NCI-H2107 treated with DMSO at 0.1 percent for 48 hours (cell line): ENCODE measurements around the gene GFRA1.
"Not testable (repeated sequence)": the region's sequence is repeated elsewhere in the genome, so short reads cannot be mapped to it uniquely, and the experiment has no call there.

ENCODE experiments used
- DNase-seq: peaks from one replicate; lab custom pipeline; 2025; ENCODE audit not compliant: unreplicated experiment; lab: John Stamatoyannopoulos, UW

Gene GFRA1

DNA sequence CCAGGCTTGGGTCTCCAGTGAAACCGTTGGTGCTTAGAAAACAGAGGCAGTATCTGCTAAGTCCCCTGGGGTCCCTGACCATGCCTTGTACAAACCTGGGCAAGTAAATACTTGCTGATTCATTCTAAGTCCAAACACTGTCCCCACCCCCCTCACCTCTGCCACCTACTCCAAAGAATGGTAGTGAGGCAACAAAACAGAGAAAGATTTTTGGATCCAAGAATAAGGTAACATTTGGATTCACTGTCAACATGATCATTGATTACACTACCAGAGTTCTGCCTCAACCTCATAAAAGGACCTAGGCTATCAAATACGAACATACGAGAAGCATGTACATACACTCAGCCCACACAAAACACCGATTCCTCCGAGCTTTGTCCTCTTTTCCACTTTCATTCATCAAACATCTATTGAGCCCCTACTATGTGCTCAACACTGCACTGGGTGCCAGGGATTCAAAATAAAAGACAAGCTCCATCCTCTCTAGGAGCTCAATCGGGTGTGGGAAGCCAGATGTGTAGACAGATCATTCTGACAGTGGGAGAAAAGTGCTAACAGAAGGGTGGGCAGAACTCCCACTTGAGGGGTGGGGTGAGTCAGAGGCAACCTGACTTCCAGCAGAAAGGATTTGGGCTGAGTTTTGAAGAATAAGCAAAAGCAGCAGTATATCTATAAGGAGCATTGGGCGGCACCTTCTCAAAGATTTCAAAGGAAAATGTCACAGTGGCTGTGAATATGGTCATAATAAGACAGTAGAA lies 71.2 kb downstream of the GFRA1 start:
- DNase-seq: no peak

GRCh38 chr10:116201011-116201410 lies 72.0 kb downstream of the GFRA1 start:
- no peak for DNase-seq

DNA sequence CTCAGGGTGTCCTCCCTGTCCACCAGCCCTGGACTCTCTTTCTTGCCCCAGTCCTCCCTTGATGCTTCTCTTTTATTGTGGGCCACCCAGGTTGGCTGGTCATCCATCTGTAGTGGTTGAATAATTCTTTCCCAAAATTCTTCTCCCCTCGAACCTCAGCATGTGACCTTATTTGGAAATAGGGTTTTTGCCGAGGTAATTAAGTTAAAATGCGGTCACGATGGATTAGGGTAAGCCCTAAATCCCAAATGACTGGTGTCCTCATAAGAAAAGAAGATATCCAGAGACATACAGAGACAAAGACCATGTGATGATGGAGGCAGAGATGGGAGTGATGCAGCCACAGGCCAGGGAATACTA lies 74.3 kb downstream of the GFRA1 start:
- no peak for DNase-seq

GRCh38 chr10:116197946-116198675 lies 74.9 kb downstream of the GFRA1 start:
- no peak for DNase-seq

DNA sequence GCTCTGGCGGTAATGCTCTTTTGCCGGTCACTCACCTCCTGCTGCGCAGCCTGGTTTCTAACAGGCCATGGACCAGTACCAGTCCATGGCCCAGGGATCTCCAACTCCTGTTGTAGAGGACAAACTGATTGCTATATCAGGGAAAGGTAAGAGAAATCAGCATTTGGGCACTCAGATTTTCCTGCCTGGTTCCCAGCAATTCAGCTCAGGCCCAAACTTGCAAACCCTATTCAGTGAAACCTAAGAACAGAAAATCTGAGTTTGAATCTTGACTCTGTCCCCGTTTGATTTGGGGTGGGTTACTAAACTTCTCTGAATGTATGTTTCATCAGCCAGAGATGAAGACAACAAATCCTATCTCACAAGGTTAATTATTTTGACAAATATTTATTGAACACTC lies 77.4 kb downstream of the GFRA1 start:
- no peak for DNase-seq

DNA sequence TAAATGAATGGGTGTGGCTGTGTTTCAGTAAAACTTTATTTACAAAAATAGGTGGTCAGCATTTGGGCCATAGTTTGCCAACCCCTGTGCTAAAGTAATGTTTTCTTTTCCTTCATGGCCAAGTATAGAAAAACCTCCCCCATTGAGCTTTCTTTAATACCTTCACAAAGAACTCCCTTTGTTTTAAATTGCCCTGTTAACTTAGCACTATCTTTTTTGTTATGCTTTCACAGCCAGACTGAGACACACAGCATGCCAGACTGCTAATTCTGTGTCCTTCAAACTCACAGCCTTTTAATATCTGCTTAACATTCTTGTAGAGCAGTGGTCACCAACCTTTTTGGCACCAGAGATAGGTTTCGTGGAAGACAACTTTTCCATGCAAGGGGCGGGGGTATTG lies 78.0 kb downstream of the GFRA1 start:
- DNase-seq: no peak

- DNase-seq: no peak
Observed at GRCh38 chr10:116194061-116194460, 78.9 kb downstream of the GFRA1 start.

GRCh38 chr10:116190883-116191282 lies 82.1 kb downstream of the GFRA1 start:
- DNase-seq: no peak

- DNase-seq: no peak
Observed at GRCh38 chr10:116186273-116186672, 86.7 kb downstream of the GFRA1 start.

DNA sequence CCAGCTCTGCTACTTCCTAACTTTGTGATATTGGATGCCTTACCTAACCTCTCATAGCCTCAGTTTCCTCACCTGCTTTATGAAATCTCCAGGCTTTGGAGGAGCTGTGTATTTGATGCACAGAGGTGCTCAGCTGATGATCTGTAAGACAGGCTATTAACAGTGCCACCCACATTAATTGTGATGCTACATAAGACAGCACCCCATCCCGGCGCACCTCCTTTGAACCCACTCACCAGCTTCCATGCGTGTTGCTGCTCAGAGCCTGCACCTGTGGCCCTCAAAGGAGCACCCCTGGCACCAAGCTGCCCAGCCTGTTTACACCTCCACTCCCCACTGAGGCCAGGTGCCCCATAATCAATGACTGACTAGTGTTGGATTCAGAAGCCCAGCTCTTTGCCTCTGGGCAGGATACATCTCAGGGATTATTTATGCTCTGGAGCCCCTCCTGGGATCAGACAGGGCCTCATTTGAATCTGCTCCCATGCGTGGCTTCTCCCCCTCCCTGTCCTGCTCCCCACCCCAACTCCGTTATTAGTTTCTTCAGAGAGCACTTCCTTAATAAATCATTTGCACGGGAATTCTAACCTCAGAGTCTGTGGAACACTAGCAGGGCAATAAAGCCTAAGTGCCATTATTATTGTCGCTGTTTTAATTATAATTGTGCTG lies 87.7 kb downstream of the GFRA1 start:
- no peak for DNase-seq

- DNase-seq: no peak
Observed at GRCh38 chr10:116184512-116184794, 88.6 kb downstream of the GFRA1 start.

DNA sequence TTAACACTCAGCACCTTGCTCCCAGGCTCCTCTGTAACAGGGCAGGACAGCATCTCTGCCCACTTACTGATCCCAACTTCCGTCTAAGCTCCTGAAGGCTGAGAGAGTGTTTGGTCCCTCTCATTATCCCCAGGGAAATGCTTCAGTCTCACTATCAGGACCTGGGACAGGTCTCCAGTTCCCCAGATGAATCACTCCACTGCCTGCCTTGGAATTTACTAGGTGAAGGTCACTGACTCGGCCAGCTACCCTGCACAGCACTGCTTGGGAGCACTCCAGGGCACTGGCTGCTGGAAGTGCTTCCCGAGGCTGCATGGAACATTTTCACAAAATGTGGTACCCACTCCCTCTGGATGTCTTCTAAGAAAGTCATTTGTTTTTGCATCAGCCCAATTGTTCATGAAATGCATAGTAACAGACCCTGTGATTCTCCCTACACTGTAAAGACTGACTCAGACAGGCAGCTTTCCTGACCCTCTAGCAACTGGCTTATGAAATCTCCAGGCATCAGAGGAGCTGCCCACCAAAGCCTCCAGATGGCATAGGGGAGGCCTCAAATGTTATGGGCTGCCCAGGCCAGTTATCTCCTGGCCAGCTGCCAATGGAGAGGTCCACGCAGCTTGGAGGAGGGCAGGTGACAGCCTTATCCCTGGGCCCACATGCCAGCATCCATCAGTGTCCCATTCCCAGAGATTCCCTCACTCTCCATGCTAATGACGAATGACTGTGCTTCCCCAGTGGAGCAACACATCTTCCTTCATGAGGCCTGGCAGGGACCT lies 89.1 kb downstream of the GFRA1 start:
- no peak for DNase-seq

GRCh38 chr10:116182426-116182825 lies 90.6 kb downstream of the GFRA1 start:
- no peak for DNase-seq

- DNase-seq: no peak
Observed at GRCh38 chr10:116178086-116178605, 94.9 kb downstream of the GFRA1 start.

GRCh38 chr10:116175231-116175630 lies 97.8 kb downstream of the GFRA1 start:
- DNase-seq: no peak

GRCh38 chr10:116171505-116171904 lies 101.5 kb downstream of the GFRA1 start:
- DNase-seq: no peak

- DNase-seq: no peak
Observed at GRCh38 chr10:116170815-116171250, 102.2 kb downstream of the GFRA1 start.

- DNase-seq: no peak
Observed at GRCh38 chr10:116169782-116170445, 103.1 kb downstream of the GFRA1 start.

DNA sequence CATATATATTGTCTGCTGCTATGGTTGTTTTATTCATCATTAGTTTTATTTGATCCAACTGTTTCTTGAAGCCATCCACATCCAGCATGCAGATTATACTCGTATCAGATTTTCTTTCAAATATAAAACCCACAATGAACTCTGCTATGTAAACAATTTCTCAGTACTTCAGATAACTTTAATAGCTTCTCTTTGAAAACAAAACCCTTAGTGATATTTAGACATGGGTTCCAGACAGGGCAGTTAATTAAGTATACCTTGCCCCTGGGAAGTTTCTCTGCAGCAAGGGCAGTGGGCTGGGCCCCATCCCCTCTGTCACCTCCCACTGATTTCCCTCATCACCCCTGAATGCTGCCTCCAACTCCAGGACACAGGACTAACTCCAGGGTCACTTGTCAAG lies 104.3 kb downstream of the GFRA1 start:
- DNase-seq: no peak

DNA sequence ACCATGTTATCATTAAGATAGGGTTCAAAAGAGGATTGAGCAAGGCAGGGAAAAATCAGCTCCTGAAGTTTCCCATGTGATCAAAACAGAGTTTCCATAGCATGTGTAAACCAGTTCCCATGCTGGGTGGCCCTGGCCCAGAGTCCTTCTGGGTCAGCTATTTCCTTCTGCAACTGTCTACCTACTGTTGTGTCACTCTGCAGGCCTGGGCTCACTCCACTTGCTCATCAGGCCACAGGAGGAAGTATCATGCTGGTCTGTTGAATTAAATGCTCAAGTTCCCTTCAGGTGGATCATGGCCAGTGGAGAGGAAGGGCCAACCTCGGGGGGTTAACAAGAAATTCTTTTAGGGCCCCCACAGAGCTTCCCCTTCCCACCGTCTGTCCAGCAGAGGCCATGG lies 104.7 kb downstream of the GFRA1 start:
- DNase-seq: no peak

DNA sequence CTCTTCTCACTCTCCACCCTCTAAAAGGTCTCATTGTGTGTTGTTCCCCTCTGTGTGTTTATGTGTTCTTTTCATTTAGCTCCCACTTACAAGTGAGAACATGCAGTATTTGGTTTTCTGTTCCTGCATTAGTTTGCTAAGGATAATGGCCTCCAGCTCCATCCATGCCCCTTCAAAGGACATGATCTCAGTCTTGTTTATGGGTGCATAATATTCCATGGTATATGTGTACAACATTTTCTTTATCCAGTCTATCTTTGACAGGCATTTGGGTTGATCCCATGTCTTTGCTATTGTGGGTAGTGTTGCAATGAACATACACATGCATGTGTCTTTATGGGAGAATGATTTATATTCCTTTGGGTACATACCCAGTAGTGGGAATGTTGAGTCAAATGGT lies 107.1 kb downstream of the GFRA1 start:
- DNase-seq: not testable (repeated sequence)
